ENCODE results near the gene DYNC2LI1.

GRCh38 chr2:43794956-43795355 lies 21.1 kb downstream of the DYNC2LI1 start:
- TF ChIP-seq CTCF (conservative IDR thresholded peaks at IDR 0.05 in 1 of 2, IDR thresholded peaks at IDR 0.05 in 1 of 2; ENCODE audit: extremely low read depth in 1 of 2, insufficient read depth in 1 of 2, low read depth in 1 of 2, low read length in 2 of 2) (no peak), EZH2 (IDR thresholded peaks at IDR 0.05; ENCODE audit: borderline replicate concordance, low read length) (no peak)

Measured in mammary epithelial cell (primary cell).